Astrocyte (in vitro differentiated cells and primary cell): ENCODE results near the gene ZNF79.

ENCODE experiments used
- CTCF ChIP-seq: IDR thresholded peaks from 2 replicates; pipeline ENCODE4 v1.5.1; 2011; ENCODE audit warnings: low read depth, mild to moderate bottlenecking, inconsistent platforms, low read length, moderate library complexity; ENCODE audit not compliant: insufficient read depth
- EZH2 ChIP-seq: IDR thresholded peaks from 2 replicates; pipeline ENCODE4 v1.6.1; 2012; ENCODE audit warnings: mild to moderate bottlenecking, low read length, inconsistent platforms; ENCODE audit not compliant: insufficient read depth

GRCh38 chr9:127393645-127394044 lies 30.5 kb upstream of the ZNF79 start:
- TF ChIP-seq CTCF (peak; percentile 16), EZH2 (no peak)
